ENCODE measurements around the gene PIGO. TPM values are rescaled to one million over a fixed set of nuclear protein-coding genes. Genes with fewer than 3 reads are reported as not detected.

PIGO gene
- total RNA-seq, 2 donors from 2014 or later = 23.7 to 24.5 TPM

GRCh38 chr9:35071814-35072460, 24.5 kb downstream of the PIGO start:
- Mint-ChIP-seq H3K9me3 (no peaks in the 10 kb centered on the region), H3K4me3 (peak overlapping the region; percentile 94), H3K27ac (peak overlapping the region; percentile 93 to 96), H3K36me3 (peaks cover 40% of the 10 kb centered on the region), H3K4me1 (ENCODE audit: low read depth in 2 of 2) (peaks cover 55 to 59% of the 10 kb centered on the region in 2 donors), H3K27me3 (no peaks in the 10 kb centered on the region)
- DNase-seq (ENCODE audit: low spot score) = peak; percentile 87
- ATAC-seq = peak; percentile 84 to 86

GRCh38 chr9:35070823-35071813, 25.3 kb downstream of the PIGO start:
- Mint-ChIP-seq H3K9me3 (no peaks in the 10 kb centered on the region), H3K4me3 (peak overlapping the region; percentile 94), H3K27ac (peak overlapping the region; percentile 93 to 96), H3K27me3 (no peaks in the 10 kb centered on the region), H3K4me1 (ENCODE audit: low read depth in 2 of 2) (peaks cover 56 to 58% of the 10 kb centered on the region in 2 donors), H3K36me3 (peaks cover 42% of the 10 kb centered on the region)
- DNase-seq (ENCODE audit: low spot score) (no peak), ATAC-seq (no peak)

GRCh38 chr9:35069020-35069419, 27.4 kb downstream of the PIGO start:
- no peaks in the 10 kb centered on the region for H3K27me3 Mint-ChIP-seq
- DNase-seq (ENCODE audit: low spot score) (no peak), ATAC-seq (no peak)
- H3K27ac Mint-ChIP-seq = peak overlapping the region; percentile 93 to 96
- H3K9me3 Mint-ChIP-seq = no peaks in the 10 kb centered on the region
- H3K4me1 Mint-ChIP-seq (ENCODE audit: low read depth in 2 of 2) = peaks cover 53 to 56% of the 10 kb centered on the region in 2 donors
- H3K36me3 Mint-ChIP-seq = peaks cover 43% of the 10 kb centered on the region
- peak overlapping the region; percentile 94 for H3K4me3 Mint-ChIP-seq

GRCh38 chr9:35067056-35067455, 29.3 kb downstream of the PIGO start:
- DNase-seq (ENCODE audit: low spot score) = no peak
- no peak for ATAC-seq
- Mint-ChIP-seq H3K27me3 (no peaks in the 10 kb centered on the region), H3K9me3 (no peaks in the 10 kb centered on the region), H3K4me1 (ENCODE audit: low read depth in 2 of 2) (peaks cover 38 to 48% of the 10 kb centered on the region in 2 donors), H3K27ac (peak overlapping the region in 1 of 2 donors; percentile 23), H3K4me3 (no peak overlapping the region), H3K36me3 (peaks cover 57% of the 10 kb centered on the region)

GRCh38 chr9:35060548-35061207, 35.7 kb downstream of the PIGO start:
- H3K36me3 Mint-ChIP-seq = peaks cover 41% of the 10 kb centered on the region
- H3K9me3 Mint-ChIP-seq = no peaks in the 10 kb centered on the region
- no peak overlapping the region for H3K27ac Mint-ChIP-seq
- ATAC-seq = no peak
- H3K4me1 Mint-ChIP-seq (ENCODE audit: low read depth in 2 of 2) = peaks cover 0 to 22% of the 10 kb centered on the region in 2 donors
- H3K4me3 Mint-ChIP-seq = no peak overlapping the region
- DNase-seq (ENCODE audit: low spot score) = no peak
- no peaks in the 10 kb centered on the region for H3K27me3 Mint-ChIP-seq

GRCh38 chr9:35059438-35059837, 37.0 kb downstream of the PIGO start:
- Mint-ChIP-seq H3K36me3 (peaks cover 44% of the 10 kb centered on the region), H3K9me3 (no peaks in the 10 kb centered on the region), H3K4me3 (no peak overlapping the region), H3K27ac (no peak overlapping the region), H3K4me1 (ENCODE audit: low read depth in 2 of 2) (peaks cover 0 to 16% of the 10 kb centered on the region in 2 donors), H3K27me3 (no peaks in the 10 kb centered on the region)
- DNase-seq (ENCODE audit: low spot score) = no peak
- ATAC-seq = no peak

- Mint-ChIP-seq H3K36me3 (peaks cover 29% of the 10 kb centered on the region), H3K9me3 (no peaks in the 10 kb centered on the region), H3K27me3 (no peaks in the 10 kb centered on the region), H3K4me1 (ENCODE audit: low read depth in 2 of 2) (peaks cover 0 to 14% of the 10 kb centered on the region in 2 donors), H3K4me3 (no peak overlapping the region), H3K27ac (no peak overlapping the region)
- DNase-seq (ENCODE audit: low spot score) (no peak), ATAC-seq (no peak)
These were observed 39.1 kb downstream of the PIGO start for GRCh38 chr9:35057271-35057620.

GRCh38 chr9:35056571-35057270, 39.7 kb downstream of the PIGO start:
- ATAC-seq = no peak
- peaks cover 0 to 12% of the 10 kb centered on the region in 2 donors for H3K4me1 Mint-ChIP-seq (ENCODE audit: low read depth in 2 of 2)
- no peaks in the 10 kb centered on the region for H3K27me3 Mint-ChIP-seq
- H3K27ac Mint-ChIP-seq = no peak overlapping the region
- no peak for DNase-seq (ENCODE audit: low spot score)
- no peak overlapping the region for H3K4me3 Mint-ChIP-seq
- H3K36me3 Mint-ChIP-seq = peaks cover 26% of the 10 kb centered on the region
- H3K9me3 Mint-ChIP-seq = no peaks in the 10 kb centered on the region

- H3K27me3 Mint-ChIP-seq = no peaks in the 10 kb centered on the region
- no peaks in the 10 kb centered on the region for H3K9me3 Mint-ChIP-seq
- peaks cover 27% of the 10 kb centered on the region for H3K36me3 Mint-ChIP-seq
- DNase-seq (ENCODE audit: low spot score) (no peak), ATAC-seq (no peak)
- H3K4me1 Mint-ChIP-seq (ENCODE audit: low read depth in 2 of 2) = peaks cover 5 to 13% of the 10 kb centered on the region in 2 donors
- H3K27ac Mint-ChIP-seq = no peak overlapping the region
- H3K4me3 Mint-ChIP-seq = no peak overlapping the region
These were observed 41.3 kb downstream of the PIGO start for GRCh38 chr9:35054871-35055644.

- peaks cover 24% of the 10 kb centered on the region for H3K36me3 Mint-ChIP-seq
- no peak overlapping the region for H3K27ac Mint-ChIP-seq
- no peak overlapping the region for H3K4me3 Mint-ChIP-seq
- ATAC-seq (no peak), DNase-seq (ENCODE audit: low spot score) (no peak)
- no peaks in the 10 kb centered on the region for H3K27me3 Mint-ChIP-seq
- H3K9me3 Mint-ChIP-seq = no peaks in the 10 kb centered on the region
- H3K4me1 Mint-ChIP-seq (ENCODE audit: low read depth in 2 of 2) = peaks cover 5 to 10% of the 10 kb centered on the region in 2 donors
These were observed 42.1 kb downstream of the PIGO start for GRCh38 chr9:35054185-35054835.

- Mint-ChIP-seq H3K27me3 (no peaks in the 10 kb centered on the region), H3K4me3 (no peak overlapping the region), H3K27ac (no peak overlapping the region), H3K9me3 (no peaks in the 10 kb centered on the region), H3K4me1 (ENCODE audit: low read depth in 2 of 2) (peaks cover 5 to 9% of the 10 kb centered on the region in 2 donors), H3K36me3 (peaks cover 28% of the 10 kb centered on the region)
- DNase-seq (ENCODE audit: low spot score) (no peak), ATAC-seq (peak in 1 of 2 donors; percentile 62)
These were observed 45.1 kb downstream of the PIGO start for GRCh38 chr9:35051069-35051967.

- H3K9me3 Mint-ChIP-seq = no peaks in the 10 kb centered on the region
- H3K4me1 Mint-ChIP-seq (ENCODE audit: low read depth in 2 of 2) = peaks cover 5 to 12% of the 10 kb centered on the region in 2 donors
- H3K27ac Mint-ChIP-seq = no peak overlapping the region
- ATAC-seq = no peak
- H3K27me3 Mint-ChIP-seq = no peaks in the 10 kb centered on the region
- H3K36me3 Mint-ChIP-seq = peaks cover 18% of the 10 kb centered on the region
- no peak for DNase-seq (ENCODE audit: low spot score)
- no peak overlapping the region for H3K4me3 Mint-ChIP-seq
These were observed 47.9 kb downstream of the PIGO start for GRCh38 chr9:35048511-35048910.

All from natural killer cell treated with Interleukin-12 subunit alpha and Interleukin-12 subunit beta and Interleukin-15 and Interleukin-18, amount 100 ng/mL, for 72 hours (primary cell).